NCI-H1048 (cell line): ENCODE data around the gene HOTAIR.

Experiments
- DNase-seq: peaks from one replicate; lab custom pipeline; 2025; lab: John Stamatoyannopoulos, UW

The HOTAIR gene

GRCh38 chr12:53927220-53928029, 47.3 kb downstream of the HOTAIR start:
- DNase-seq = no peak

- DNase-seq = no peak
Measured at GRCh38 chr12:53924521-53925405, 50.0 kb downstream of the HOTAIR start.

GRCh38 chr12:53916788-53917655, 57.7 kb downstream of the HOTAIR start:
- DNase-seq = no peak
